Activated gamma-delta T cell treated with anti-CD3 and anti-CD28 coated beads, Interleukin-2, amount 50 U/mL, for 16 hours (primary cell): ENCODE measurements around the gene LRRC40.
"Not testable (repeated sequence)": the region's sequence is repeated elsewhere in the genome, so short reads cannot be mapped to it uniquely, and the experiment has no call there.

Experiments used
- DNase-seq: peaks from one replicate; pipeline ENCODE4 v3.0.0-alpha.2; 2020; ENCODE audit warnings: low read depth

LRRC40 gene

DNA sequence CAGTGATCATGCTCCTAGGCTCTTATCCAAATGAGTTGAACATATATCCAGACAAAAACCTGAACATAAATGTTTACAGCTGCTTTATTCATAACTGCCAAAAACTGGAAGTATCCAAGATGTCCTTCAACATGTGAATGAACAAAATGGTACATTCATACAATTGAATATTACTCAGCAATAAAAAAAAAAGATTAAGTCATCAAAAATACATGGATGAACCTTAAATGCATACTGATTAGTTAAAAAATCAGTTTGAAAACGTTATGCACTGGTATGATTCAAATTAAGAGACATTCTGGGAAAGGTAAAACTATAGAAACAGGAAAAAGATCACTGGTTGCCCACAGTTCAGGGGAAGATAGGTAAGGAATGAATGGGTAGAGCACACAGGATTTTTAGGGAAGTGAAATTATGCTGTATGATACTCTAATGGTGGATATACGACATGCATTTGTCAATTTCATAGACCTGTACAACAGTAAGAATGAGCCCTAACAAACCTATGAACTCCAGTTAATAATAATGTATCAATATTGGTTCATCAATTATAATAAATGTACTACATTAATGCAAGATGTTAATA is 3.1 kb downstream of the LRRC40 start:
- DNase-seq = no peak

DNA sequence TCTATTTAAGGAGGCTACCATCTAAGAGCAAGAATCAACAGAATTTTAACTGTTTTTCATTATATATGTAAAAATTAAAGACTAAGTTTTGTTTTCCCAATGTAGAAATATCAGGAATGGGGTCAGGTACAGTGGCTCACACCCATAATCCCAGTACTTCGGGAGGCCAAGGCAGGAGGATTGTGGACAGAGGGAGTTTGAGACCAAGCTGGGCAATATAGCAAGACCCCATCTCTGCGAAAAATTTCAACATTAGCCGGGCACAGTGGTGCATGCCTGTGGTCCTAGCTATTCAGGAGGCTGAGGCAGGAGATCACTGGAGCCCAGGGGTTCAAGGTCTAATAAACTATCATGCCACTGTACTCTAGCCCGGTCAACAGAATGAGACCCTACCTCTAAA is 5.3 kb downstream of the LRRC40 start:
- no peak for DNase-seq

DNA sequence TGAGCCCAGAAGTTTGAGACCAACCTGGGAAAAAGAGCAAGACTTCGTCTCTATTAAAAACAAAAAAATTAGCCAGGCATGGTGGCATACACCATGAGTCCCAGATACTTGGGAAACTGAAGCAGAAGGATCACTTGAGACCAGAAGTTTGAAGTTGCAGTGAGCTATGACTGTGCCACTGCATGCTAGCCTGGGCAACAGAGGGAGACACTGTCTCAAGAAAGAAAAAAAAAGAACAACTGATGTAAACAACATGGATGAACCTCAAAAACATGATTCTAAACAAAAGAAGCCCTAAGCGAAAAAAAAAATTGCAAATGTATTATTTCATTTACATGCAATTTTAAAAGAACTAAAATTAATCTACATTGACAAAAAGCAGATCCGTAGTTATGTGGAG is 9.0 kb downstream of the LRRC40 start:
- no peak for DNase-seq

DNA sequence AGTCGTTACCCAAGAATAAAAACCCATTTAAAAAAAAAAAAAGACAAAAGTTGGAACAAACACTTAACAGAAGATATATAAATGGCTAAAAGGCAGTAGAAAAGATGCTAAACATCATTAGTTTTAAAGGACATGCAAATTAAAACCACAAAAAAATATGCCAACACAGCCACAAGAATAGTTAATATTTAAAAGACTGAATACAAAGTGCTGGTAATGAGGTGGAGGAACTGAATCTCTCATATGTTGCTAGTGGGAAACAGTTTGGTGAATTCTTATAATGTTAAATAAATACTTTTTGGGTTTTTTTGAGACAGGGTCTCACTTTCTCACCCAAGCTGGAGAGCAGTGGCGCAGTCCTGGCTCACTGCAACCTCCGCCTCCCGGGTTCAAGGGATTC is 10.0 kb downstream of the LRRC40 start:
- DNase-seq = no peak

DNA sequence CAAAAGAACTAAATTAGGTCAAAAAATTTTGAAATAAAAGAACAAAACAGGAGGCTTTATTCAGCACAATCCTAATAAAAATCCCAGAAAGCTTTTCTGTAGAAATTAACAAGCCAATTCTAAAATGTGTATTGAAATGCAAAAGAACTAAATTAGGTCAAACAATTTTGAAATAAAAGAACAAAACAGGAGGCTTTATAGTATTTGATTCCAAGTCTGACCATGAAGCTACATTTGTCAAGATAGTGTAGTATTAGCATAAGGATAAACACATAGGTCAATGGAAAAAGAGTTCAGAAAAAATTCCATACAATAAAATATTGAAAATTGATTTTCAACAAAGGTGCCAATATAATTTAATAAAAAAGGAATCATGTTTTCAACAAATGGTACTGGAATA is 10.8 kb downstream of the LRRC40 start:
- DNase-seq = no peak

DNA sequence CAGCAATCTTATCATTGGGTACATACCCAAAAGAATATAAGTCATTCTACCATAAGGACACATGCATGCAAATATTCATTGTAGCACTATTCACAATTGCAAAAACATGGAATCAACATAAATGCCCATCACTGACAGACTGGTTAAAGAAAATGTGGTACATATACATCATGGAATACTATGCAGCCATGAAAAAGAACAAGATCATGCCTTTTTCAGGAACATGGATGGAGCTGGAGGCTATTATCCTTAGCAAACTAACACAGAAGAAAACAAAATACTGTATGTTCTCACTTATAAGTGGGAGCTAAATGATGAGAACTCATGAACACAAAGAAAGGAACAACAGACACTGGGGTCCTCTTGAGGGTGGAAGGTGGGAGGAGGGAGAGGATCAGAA is 12.9 kb downstream of the LRRC40 start:
- not testable (repeated sequence) for DNase-seq

DNA sequence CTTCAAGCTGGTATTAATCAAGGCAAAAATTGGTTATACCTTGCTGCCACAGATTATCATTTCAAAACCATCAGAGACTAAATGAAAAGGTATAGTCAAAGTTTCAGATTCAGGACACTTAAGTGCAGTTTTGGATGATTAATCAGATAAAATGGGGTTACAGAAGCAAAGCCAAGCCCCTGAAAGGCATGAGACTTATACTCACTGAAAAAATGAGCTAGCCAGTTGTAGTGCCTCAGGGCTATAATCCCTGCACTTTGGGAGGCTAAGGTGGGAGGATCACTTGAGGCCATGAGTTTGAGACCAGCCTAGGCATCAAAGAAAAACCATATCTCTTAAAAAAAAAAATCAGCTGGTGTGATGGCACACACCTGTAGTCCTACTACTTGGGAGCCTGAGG is 15.2 kb downstream of the LRRC40 start:
- DNase-seq = no peak

DNA sequence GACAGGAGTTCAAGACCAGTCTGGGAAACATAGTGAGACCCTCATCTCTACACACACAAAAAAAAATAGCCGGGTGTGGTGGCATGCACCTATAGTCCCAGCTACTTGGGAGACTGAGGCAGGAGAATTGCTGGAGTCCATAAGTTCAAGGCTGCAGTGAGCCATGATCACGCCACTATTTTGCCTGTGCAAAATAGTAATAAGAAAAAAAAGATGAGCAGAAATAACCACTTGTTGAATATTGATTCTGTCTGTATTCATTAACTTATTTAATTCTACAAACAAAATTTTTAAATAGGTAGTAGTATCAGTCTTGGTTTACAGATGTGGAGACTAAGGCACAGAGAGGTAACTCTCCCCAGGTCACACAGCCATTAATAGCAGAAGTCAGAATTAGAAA is 16.9 kb downstream of the LRRC40 start:
- DNase-seq = no peak

DNA sequence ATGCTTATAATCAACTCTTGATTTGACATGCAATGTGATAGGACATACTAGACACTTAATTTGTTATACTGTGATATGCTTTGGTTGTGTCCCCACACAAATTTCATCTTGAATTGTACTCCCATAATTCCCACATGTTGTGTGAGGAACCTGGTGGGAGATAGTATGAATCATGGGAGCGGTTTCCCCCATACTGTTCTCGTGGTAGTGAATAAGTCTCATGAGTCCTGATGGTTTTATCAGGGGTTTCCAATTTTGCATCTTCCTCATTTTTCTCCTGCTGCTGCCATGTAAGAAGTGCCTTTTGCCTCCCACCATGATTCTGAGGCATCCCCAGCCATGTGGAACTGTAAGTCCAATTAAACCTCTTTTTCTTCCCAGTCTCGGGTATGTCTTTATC is 20.2 kb downstream of the LRRC40 start:
- not testable (repeated sequence) for DNase-seq

DNA sequence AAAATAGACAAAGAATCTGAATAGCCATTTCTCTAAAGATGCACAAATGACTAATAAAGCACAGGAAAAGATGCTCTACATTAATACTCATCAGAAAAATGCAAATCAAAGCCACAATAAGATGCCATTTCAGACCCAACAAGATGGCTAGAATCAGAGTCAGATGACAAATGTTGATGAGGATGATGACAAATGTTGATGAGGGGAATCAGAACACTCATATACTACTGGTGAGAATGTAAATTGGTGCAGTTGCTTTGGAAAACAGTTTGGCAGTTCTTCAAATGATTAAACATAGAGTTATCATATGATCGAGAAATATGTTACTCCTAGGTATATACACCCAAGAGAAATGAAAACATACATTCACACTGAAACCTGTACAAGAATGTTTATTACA is 33.9 kb downstream of the LRRC40 start:
- DNase-seq = no peak

DNA sequence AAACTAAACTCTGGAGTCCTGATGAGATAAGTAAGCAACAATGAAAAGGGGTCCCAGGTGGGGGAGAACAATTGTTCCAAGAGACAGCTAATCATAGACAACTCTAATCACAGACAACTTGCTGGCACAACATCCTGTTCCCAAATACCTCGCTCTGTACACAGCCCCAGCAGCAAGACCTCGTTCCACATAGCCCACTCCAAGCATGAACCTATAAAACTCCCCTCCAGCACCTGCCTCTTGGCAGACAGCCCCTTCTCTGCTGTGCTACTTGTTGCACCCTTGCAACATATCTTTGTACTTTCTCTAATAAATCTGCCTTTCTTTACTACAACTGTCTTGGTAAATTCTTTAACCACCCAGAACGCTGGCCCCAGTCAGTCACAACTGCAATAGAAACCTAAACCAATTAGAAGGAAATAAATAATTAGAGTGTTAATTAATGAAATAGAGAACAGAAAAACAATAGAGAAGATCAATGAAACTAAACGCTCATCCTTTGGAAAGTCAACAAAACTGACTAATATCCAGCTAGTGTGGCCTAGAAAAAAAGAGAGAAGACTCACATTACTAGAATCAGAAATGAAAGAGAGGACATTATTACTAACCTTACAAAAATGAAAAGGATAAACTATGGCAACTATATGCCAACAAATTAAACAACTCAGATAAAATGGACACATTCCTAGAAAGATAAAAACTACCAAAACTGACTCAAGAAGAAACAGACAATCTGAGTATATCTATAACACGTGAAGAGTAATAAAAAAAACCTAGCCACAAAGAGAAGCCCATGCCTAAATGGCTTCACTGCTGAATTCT is 36.1 kb downstream of the LRRC40 start:
- no peak for DNase-seq

DNA sequence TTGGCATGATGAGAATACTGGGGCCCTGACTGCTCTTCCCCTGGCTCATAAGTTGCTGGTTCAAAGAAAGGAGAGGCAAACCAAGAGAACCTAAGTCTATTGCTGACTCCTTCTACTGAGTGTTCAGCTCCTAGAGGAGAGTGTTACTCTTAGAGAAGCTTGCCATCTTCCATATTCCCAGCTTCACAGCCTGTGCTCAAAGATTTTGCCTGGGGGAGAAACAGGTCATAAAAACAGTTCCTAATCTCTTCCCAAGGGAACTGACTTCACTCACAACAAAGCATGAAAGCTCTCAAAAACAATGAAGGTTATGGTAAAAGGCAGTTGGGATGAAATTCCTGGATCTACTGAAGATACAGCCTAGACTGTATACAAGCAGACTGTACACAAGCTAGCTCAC is 37.1 kb downstream of the LRRC40 start:
- DNase-seq = no peak

DNA sequence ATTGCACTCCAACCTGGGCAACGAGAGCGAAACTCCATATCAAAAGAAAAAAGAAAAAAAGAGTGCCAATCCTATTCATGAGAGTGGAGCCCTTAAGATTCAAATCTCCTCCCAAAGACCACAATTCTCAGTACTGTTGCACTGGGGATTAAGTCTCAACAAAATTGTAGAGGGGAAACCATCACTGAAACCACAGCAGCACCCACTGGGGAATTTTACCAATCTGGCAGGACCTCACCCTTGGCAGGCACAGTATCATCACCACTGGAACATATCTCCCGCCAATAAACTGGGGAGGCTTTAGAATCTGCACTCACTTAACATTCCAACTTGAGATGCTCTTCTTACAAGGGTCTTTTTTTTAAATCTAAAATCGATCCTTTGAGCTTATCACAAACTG is 41.0 kb downstream of the LRRC40 start:
- no peak for DNase-seq

DNA sequence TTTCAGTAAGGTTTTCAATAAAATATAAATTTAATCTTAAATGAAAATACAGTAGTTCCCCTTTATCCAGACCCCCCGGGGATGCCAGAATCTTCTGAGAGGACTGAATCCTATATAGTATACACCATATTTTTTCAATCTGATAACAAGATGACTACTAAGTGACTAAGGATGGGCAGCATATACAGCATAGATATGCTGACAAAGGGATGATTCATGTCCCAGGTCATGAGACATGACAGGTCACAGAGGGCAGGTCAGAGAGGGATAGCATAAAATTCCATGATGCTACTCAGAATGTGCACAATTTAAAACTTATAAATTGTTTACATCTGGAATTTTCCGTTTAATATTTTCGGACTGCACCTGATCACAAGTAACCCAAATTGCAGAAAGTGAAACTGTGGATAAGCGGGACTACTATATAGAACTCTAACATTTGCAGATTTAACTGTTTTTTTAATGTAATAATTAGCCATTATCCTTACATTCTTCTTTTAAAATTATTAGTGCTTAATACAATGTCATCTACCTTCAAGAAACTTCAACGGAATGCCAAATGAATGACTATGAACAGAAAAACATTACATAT is 48.8 kb downstream of the LRRC40 start:
- no peak for DNase-seq

DNA sequence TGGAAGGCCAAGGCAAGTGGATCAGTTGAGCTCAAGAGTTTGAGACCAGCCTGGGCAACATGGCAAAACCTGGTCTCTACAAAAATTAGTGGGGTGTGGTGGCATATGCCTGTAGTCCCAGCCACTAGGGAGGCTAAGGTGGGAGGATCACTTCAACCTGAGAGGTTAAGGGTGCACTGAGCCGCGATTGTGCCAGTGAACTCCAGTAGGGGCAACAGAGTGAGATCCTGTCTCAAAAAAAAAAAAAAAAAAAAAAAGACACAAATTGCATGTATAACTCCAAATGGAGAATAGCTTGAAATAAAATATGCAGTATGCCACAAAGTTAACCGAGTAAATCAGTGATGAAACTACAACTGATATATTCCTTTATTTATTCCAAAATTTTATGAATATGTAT is 51.6 kb downstream of the LRRC40 start:
- no peak for DNase-seq

DNA sequence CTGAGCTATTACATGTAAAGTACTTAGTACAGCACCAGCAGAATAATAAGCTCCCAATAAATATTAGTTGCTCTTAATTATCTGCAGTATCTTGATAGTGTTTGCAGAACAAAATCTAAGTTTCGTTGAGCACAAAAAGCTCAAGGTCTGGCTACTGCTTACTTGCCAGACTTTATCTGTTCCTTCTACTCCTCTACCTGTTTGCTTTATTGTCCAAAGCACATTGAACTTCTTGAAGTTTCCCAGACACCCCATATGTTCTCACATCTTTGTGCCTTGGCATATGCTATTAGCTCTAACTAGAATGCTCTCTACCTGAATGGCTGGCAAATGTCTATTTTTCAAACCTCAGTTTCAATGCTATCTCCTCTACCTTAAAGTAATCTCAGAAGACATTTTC is 54.9 kb downstream of the LRRC40 start:
- DNase-seq = no peak

DNA sequence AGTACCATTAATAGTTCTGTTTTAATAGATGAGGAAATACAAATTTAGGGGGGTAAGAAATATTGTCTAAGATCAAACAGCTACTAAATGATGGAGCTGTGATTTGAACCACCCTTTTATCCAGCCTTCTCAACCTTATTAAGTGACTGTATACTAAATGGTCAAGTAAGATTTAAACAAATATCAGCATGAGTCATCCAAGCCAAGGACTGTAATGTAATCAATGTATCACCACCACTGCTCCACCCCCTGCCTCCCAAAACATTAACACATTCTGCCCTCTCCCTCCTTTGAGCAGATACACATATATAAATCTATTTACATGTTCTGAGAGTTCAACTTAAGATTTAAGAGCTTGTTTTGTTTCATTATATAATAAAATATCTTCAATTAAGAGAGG is 58.9 kb downstream of the LRRC40 start:
- DNase-seq = no peak

DNA sequence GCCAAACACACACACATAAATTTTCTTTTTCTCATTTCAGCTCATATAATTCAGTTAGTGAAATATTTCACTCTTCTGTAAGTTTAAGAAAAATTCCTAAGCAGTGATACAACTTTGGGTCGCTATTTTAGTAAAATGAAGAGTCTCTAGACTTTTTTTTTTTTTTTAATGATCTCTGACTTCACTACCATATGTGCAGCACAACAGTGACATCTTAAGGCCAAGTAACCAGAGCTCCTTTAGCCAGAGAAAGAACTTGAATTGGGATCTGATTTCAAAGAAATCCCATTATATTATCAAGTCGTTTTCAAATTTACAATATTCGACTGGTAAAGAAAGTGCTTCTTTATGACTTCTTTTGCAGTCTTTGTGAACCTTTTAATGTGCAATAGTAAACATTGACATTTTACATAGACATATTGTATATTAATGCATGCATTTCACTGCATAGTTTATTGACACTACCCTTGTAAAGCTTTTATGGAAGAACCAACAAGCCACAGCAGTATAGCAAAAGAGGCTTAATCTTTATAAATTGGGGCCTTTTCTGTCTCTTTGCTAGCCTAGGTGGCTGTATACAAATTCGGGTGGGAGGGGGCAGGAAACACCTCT is 62.2 kb downstream of the LRRC40 start:
- no peak for DNase-seq

DNA sequence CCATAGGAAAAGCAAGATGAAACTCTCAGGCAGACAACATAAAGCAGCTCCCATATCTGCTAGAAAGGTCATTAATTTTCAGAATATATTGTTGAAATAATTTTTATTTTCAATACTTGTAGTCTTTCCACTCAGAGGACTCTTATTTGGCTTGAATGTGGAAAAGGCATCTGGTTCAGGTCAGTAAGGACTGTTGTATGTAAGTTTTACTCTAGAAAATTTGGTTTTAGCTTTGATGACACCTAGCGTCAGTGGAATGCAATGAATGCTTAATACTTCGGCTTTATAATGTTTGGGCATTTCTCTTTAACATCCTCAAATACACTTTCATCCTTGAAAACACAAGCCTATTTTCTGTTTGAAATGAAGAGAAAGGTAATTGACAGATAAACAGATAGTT is 63.3 kb downstream of the LRRC40 start:
- no peak for DNase-seq

DNA sequence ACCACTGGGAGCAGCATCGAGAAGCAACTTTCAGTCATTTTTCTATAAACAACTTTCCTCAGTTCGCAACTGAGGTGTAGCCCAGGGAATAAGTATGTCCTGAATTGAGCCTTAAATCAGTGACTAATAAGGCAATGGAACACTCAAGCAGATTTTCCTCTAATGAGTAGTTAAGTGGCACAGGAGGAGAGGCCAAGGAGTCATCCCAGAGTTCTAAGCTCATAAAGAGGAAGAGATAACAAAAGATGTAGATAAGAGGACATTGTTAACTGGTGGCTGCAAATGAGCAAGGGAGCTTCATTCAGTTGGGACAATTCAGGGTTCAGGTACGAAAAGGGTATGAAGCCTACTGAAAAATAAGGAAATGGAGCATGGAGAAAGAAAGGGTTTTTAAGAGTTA is 64.5 kb downstream of the LRRC40 start:
- DNase-seq = no peak

DNA sequence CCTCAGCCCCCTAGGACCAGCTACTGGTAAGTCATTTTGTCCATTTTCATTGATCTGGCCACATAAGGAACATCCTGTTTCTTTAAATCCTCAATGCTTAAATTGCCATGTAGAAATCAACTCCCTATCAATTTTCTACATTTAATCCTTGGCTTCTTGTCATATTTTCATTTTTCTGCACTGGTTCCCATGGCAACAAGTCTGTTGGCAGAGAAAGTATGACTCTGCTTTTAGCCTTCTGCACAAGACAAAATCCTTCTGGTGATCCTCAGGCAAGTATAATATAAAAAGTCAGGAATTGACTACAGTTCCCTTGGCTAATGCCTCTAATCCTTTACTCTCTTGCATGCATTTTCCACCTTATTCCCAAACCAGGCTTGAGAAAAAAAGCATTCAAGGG is 65.0 kb downstream of the LRRC40 start:
- no peak for DNase-seq

DNA sequence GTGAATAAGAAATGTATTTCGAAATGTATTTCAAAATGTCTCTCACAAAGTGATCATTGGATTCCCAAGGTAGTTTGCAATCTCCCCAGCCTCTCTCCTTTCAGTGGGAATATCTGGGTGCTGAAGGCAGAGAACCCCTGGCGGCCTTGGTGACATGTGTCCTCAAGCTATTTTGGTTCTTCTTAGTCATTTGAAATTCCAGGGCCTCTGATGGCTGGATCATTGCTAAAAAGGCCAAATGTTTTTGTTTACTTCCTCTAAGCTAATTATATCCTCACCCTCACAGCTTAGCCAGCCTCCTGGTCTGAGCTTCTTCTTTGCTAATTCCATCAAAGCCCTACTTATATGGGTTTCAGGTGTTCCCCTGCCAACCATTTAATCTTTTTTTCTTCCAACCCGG is 71.2 kb downstream of the LRRC40 start:
- DNase-seq = no peak

DNA sequence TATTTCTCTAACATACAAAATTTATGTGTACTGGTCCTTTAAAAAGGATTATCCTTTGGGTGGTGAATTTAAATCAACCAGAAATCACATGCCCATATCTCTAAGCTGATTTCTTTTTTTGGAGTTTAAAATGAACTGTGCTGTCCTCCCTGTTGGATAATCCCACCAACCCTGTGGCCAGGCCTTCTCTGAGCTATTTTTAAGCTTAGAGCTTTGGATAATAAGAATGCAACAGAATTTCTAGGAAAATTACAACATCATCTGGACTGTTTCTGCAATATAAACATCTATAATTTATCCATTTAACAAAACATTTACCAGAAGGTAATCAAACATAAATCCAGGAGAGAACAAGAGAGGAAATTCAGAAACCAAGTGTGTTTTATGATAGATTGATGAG is 88.3 kb downstream of the LRRC40 start:
- DNase-seq = no peak
